Prostate gland (tissue), 2 donors: ENCODE results near the gene DAZAP1. TPM values are rescaled to one million over a fixed set of nuclear protein-coding genes. Genes with fewer than 3 reads are reported as not detected.

Source experiments
- DNase-seq: peaks from one replicate; pipeline ENCODE4 v3.0.0-alpha.2; 2019; ENCODE audit warnings: low spot score
- H3K27ac ChIP-seq, 2 donors: fragments of 200-600 bp; sonication (generic); 2 replicates each; pipeline ENCODE4 v1.5.1; 2017 to 2019
- H3K27me3 ChIP-seq: fragments of 200-600 bp; sonication (generic); replicated peaks from 2 replicates; pipeline ENCODE4 v1.5.1; 2019; ENCODE audit not compliant: insufficient read depth
- H3K36me3 ChIP-seq, 2 donors: fragments of 200-600 bp; sonication (generic); 1 replicate in 1 of 2; 2 replicates in 1 of 2; pipeline versions ENCODE4 v1.5.1 to v1.8.1; 2017 to 2019
- H3K4me1 ChIP-seq: fragments of 200-600 bp; sonication (generic); replicated peaks from 2 replicates; pipeline ENCODE4 v1.5.1; 2019
- H3K4me3 ChIP-seq, 2 donors: fragments of 200-600 bp; sonication (generic); 2 replicates each; pipeline ENCODE4 v1.5.1; 2017 to 2019
- H3K9me3 ChIP-seq: fragments of 200-600 bp; sonication (generic); 2 replicates; pipeline ENCODE4 v1.5.1; 2017
- POLR2A ChIP-seq: fragments of 450-650 bp; IDR thresholded peaks from one replicate; pipeline ENCODE4 v1.6.1; 2016; ENCODE audit warnings: antibody characterized with exemption, mild to moderate bottlenecking
- POLR2AphosphoS5 ChIP-seq: sonication (generic); formaldehyde crosslinking; IDR thresholded peaks from one replicate; pipeline ENCODE4 v1.6.1; 2017; ENCODE audit warnings: antibody characterized with exemption
- WGBS: methylation state at CpG from one replicate; pipeline ENCODE4 v1.1.5; 2018; 5-methylcytosine and 5-hydroxymethylcytosine counted together
- intact Hi-C: fragments of 100-400 bp; cut with DNase I; formaldehyde crosslinking; loops from one replicate; pipeline ENCODE4 v1.14.2; 2022
- total RNA-seq, 2 donors: library from RNA; depleted of rRNA; stranded (reverse); fragments of >200 nt; gene quantifications; one replicate each; pipeline ENCODE4 v1.1.0, GENCODE V29; 2016
- TF ChIP-seq, protein P1 (sequence below), 4 experiments: fragments of 200-600 bp in 2 of 4; fragments of 450-650 bp in 2 of 4; sonication (generic) in 2 of 4; IDR thresholded peaks; 1 replicate in 3 of 4; 2 replicates in 1 of 4; pipeline ENCODE4 v1.5.1; 2016 to 2019; ENCODE audit warnings: antibody characterized with exemption in 4 of 4, mild to moderate bottlenecking in 2 of 4, moderate library complexity in 2 of 4

DAZAP1 gene
- total RNA-seq, 2 donors from 2014 or later: 58.6 to 74.1 TPM

DNA sequence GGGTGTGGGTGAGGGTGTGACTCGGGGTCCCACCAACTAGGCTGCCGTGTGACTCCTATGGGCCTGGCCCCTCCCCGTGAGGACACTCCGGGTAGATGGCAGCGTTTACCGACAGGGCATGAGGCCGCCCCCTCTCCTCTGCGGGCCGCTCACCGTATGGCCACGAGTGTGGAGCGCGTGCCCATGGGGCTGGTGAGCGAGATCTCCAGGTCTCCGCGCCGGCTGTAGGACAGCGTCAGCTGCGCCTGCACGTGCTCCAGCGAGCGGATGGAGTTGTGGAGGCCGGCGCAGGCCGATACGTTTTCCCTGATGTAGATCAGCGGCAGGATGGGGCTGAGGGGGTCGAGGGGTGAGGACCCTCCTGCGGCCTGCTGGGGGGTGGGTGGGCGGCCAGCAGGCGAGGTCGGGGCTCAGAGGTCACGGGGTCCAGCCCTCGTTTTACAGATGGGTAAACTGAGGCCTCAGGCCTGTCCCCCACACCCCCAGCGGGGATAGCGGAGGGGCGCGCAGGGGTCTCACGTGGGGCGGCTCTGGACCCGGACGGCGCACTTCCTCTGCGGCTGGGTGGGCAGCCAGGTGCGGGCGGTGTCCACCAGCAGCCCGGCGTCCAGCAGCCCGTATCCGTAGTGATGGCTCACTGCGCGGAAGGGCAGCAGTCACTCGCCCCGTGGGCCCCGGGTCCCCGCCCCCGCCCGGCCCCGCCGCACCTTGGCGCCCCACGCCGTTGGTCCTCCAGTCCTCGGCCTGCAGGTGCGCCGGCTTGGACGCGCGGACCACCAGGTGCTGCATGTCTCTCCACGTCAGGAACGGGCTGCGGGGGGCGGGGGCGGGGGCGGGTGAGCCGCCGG, 76.0 kb downstream of the DAZAP1 start:
- intact Hi-C loops: no loop called here
- TF ChIP-seq POLR2A: no peak
- TF ChIP-seq, protein P1, sequence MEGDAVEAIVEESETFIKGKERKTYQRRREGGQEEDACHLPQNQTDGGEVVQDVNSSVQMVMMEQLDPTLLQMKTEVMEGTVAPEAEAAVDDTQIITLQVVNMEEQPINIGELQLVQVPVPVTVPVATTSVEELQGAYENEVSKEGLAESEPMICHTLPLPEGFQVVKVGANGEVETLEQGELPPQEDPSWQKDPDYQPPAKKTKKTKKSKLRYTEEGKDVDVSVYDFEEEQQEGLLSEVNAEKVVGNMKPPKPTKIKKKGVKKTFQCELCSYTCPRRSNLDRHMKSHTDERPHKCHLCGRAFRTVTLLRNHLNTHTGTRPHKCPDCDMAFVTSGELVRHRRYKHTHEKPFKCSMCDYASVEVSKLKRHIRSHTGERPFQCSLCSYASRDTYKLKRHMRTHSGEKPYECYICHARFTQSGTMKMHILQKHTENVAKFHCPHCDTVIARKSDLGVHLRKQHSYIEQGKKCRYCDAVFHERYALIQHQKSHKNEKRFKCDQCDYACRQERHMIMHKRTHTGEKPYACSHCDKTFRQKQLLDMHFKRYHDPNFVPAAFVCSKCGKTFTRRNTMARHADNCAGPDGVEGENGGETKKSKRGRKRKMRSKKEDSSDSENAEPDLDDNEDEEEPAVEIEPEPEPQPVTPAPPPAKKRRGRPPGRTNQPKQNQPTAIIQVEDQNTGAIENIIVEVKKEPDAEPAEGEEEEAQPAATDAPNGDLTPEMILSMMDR (IDR thresholded peaks at IDR 0.05): no peak
- TF ChIP-seq POLR2AphosphoS5: no peak
- H3K36me3 ChIP-seq: no peaks in the 10 kb centered on the region
- no peaks in the 10 kb centered on the region for H3K27me3 ChIP-seq
- H3K9me3 ChIP-seq: no peaks in the 10 kb centered on the region
- no peak for DNase-seq
- no peaks in the 10 kb centered on the region for H3K4me1 ChIP-seq
- 91% methylated on average over 56 of the region's 77 CpGs for WGBS
- H3K4me3 ChIP-seq: no peak overlapping the region
- no peak overlapping the region for H3K27ac ChIP-seq

DNA sequence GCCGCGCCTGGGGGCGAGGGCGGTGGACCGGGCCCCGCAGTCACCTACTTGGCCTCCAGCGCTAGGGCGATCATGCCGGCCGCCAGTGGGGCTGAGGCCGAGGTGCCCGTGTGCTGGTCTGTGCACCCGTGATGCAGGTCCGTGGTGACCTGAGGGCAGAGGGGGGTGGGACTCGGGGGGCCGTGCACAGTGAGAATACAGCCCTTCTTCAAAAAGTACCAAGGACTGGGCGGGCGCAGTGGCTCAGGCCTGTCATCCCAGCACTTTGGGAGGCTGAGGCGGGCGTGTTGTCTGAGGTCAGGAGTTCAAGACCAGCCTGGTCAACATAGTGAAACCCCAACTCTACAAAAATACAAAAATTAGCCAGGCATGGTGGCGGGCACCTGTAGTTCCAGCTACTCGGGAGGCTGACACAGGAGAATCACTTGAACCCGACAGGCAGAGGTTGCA, 76.6 kb downstream of the DAZAP1 start:
- intact Hi-C loops: no loop called here
- Histone ChIP-seq H3K4me1 (no peaks in the 10 kb centered on the region), H3K4me3 (no peak overlapping the region), H3K27me3 (no peaks in the 10 kb centered on the region), H3K27ac (no peak overlapping the region), H3K9me3 (no peaks in the 10 kb centered on the region), H3K36me3 (no peaks in the 10 kb centered on the region)
- no peak for DNase-seq
- whole genome bisulfite sequencing: 95% methylated on average over 18 of the region's 23 CpGs
- TF ChIP-seq, protein P1 (IDR thresholded peaks at IDR 0.05): no peak
- TF ChIP-seq POLR2AphosphoS5: no peak
- no peak for TF ChIP-seq POLR2A

Other genes with a start within 250 kb of the DAZAP1 start
- 10 to 100 TPM; 32.5 to 79.9 TPM for gene SBNO2, start 233.3 kb upstream of the DAZAP1 start, total RNA-seq
- gene STK11, start 201.8 kb upstream of the DAZAP1 start, total RNA-seq: 100 to 1,000 TPM in 1 of 2 donors, 10 to 100 TPM in 1; 75.1 to 157 TPM
- 1 to 10 TPM in 1 of 2 donors, under 1 TPM in 1; 0.68 to 4.4 TPM for gene CBARP, start 169.6 kb upstream of the DAZAP1 start, total RNA-seq
- gene ATP5F1D, start 165.8 kb upstream of the DAZAP1 start, total RNA-seq: 100 to 1,000 TPM; 109 to 151 TPM
- 10 to 100 TPM; 35.8 to 42.9 TPM for gene MIDN, start 159.0 kb upstream of the DAZAP1 start, total RNA-seq
- gene CIRBP, start 138.3 kb upstream of the DAZAP1 start, total RNA-seq: 100 to 1,000 TPM; 753 to 863 TPM
- 10 to 100 TPM; 95.1 to 98.7 TPM for gene FAM174C, start 132.1 kb upstream of the DAZAP1 start, total RNA-seq
- gene EFNA2, start 121.7 kb upstream of the DAZAP1 start, total RNA-seq: not detected
- 100 to 1,000 TPM; 147 to 202 TPM for gene NDUFS7, start 23.7 kb upstream of the DAZAP1 start, total RNA-seq
- 100 to 1,000 TPM; 100 to 183 TPM for gene GAMT, start 6.0 kb upstream of the DAZAP1 start, total RNA-seq
- gene RPS15, start 30.8 kb downstream of the DAZAP1 start, total RNA-seq: 1,000 to 10,000 TPM; 3,102 to 5,853 TPM
- gene APC2, start 42.5 kb downstream of the DAZAP1 start, total RNA-seq: 1 to 10 TPM in 1 of 2 donors, under 1 TPM in 1; 0.05 to 2.2 TPM
- gene C19orf25, start 71.6 kb downstream of the DAZAP1 start, total RNA-seq: 10 to 100 TPM; 54.0 to 93.0 TPM
- gene PCSK4, start 82.8 kb downstream of the DAZAP1 start, total RNA-seq: 10 to 100 TPM in 1 of 2 donors, 1 to 10 TPM in 1; 8.1 to 22.9 TPM
- 100 to 1,000 TPM in 1 of 2 donors, 10 to 100 TPM in 1; 61.9 to 349 TPM for gene REEP6, start 83.6 kb downstream of the DAZAP1 start, total RNA-seq
- gene ADAMTSL5, start 105.4 kb downstream of the DAZAP1 start, total RNA-seq: 10 to 100 TPM in 1 of 2 donors, under 1 TPM in 1; 0.82 to 14.5 TPM
- 10 to 100 TPM in 1 of 2 donors, not detected in 1; 28.8 TPM for gene PLK5, start 116.5 kb downstream of the DAZAP1 start, total RNA-seq
- gene MEX3D, start 160.7 kb downstream of the DAZAP1 start, total RNA-seq: 10 to 100 TPM; 60.6 to 87.0 TPM
- gene MBD3, start 185.3 kb downstream of the DAZAP1 start, total RNA-seq: 100 to 1,000 TPM; 100 to 166 TPM
- gene UQCR11, start 197.9 kb downstream of the DAZAP1 start, total RNA-seq: 100 to 1,000 TPM in 1 of 2 donors, 10 to 100 TPM in 1; 87.1 to 108 TPM
- gene TCF3, start 245.0 kb downstream of the DAZAP1 start, total RNA-seq: 100 to 1,000 TPM in 1 of 2 donors, 10 to 100 TPM in 1; 91.5 to 332 TPM